ENCODE data around the gene COL23A1. TPM values are rescaled to one million over a fixed set of nuclear protein-coding genes. Genes with fewer than 3 reads are reported as not detected.

Gene COL23A1
- total and polyA plus RNA-seq, 2 of the 13 experiments (the other 11 are each of a cell fraction or from before 2014, with no cell fraction given), result not detected

DNA sequence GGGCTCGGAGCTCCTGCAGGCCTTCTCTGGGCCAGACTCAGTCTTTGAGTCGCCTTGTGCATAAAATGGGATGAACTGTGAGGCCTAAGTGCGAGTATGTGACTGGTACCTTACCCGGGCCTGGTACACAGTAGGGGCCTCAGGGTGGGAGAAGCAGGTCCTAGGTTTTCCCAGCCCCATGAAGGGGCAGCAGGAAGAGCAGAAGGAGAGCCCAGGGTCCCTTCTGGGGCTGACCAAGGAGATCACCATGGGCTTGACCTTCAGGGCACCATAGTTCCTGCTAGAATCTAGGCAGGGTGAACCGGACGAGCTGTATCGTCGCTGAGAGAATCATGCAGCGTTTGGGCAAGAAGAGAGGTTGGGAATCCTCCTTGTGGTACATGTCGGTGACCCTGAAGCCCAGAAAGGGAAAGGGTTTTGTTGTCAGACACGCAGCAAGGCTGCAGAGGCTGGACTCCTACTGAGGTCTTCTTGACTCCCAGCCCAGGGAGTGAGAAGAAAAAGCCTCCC, 357.2 kb downstream of the COL23A1 start (continued):
- TF ChIP-seq RBM39 (IDR thresholded peaks at IDR 0.05; ENCODE audit: low read depth, low read length, poor library complexity, severe bottlenecking), result no peak
- TF ChIP-seq MYNN (CRISPR knock-in tag; IDR thresholded peaks at IDR 0.05; ENCODE audit: low read depth), result no peak
- TF ChIP-seq ZNF788 (CRISPR knock-in tag; IDR thresholded peaks at IDR 0.05; ENCODE audit: borderline replicate concordance), result no peak
- TF ChIP-seq, protein P1, sequence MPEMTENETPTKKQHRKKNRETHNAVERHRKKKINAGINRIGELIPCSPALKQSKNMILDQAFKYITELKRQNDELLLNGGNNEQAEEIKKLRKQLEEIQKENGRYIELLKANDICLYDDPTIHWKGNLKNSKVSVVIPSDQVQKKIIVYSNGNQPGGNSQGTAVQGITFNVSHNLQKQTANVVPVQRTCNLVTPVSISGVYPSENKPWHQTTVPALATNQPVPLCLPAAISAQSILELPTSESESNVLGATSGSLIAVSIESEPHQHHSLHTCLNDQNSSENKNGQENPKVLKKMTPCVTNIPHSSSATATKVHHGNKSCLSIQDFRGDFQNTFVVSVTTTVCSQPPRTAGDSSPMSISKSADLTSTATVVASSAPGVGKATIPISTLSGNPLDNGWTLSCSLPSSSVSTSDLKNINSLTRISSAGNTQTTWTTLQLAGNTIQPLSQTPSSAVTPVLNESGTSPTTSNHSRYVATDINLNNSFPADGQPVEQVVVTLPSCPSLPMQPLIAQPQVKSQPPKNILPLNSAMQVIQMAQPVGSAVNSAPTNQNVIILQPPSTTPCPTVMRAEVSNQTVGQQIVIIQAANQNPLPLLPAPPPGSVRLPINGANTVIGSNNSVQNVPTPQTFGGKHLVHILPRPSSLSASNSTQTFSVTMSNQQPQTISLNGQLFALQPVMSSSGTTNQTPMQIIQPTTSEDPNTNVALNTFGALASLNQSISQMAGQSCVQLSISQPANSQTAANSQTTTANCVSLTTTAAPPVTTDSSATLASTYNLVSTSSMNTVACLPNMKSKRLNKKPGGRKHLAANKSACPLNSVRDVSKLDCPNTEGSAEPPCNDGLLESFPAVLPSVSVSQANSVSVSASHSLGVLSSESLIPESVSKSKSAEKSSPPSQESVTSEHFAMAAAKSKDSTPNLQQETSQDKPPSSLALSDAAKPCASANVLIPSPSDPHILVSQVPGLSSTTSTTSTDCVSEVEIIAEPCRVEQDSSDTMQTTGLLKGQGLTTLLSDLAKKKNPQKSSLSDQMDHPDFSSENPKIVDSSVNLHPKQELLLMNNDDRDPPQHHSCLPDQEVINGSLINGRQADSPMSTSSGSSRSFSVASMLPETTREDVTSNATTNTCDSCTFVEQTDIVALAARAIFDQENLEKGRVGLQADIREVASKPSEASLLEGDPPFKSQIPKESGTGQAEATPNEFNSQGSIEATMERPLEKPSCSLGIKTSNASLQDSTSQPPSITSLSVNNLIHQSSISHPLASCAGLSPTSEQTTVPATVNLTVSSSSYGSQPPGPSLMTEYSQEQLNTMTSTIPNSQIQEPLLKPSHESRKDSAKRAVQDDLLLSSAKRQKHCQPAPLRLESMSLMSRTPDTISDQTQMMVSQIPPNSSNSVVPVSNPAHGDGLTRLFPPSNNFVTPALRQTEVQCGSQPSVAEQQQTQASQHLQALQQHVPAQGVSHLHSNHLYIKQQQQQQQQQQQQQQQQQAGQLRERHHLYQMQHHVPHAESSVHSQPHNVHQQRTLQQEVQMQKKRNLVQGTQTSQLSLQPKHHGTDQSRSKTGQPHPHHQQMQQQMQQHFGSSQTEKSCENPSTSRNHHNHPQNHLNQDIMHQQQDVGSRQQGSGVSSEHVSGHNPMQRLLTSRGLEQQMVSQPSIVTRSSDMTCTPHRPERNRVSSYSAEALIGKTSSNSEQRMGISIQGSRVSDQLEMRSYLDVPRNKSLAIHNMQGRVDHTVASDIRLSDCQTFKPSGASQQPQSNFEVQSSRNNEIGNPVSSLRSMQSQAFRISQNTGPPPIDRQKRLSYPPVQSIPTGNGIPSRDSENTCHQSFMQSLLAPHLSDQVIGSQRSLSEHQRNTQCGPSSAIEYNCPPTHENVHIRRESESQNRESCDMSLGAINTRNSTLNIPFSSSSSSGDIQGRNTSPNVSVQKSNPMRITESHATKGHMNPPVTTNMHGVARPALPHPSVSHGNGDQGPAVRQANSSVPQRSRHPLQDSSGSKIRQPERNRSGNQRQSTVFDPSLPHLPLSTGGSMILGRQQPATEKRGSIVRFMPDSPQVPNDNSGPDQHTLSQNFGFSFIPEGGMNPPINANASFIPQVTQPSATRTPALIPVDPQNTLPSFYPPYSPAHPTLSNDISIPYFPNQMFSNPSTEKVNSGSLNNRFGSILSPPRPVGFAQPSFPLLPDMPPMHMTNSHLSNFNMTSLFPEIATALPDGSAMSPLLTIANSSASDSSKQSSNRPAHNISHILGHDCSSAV (CRISPR knock-in tag; IDR thresholded peaks at IDR 0.05; ENCODE audit: borderline replicate concordance), result no peak
- no peak for TF ChIP-seq ZNF382 (CRISPR knock-in tag; IDR thresholded peaks at IDR 0.05; ENCODE audit: borderline replicate concordance)
- TF ChIP-seq, protein P2, sequence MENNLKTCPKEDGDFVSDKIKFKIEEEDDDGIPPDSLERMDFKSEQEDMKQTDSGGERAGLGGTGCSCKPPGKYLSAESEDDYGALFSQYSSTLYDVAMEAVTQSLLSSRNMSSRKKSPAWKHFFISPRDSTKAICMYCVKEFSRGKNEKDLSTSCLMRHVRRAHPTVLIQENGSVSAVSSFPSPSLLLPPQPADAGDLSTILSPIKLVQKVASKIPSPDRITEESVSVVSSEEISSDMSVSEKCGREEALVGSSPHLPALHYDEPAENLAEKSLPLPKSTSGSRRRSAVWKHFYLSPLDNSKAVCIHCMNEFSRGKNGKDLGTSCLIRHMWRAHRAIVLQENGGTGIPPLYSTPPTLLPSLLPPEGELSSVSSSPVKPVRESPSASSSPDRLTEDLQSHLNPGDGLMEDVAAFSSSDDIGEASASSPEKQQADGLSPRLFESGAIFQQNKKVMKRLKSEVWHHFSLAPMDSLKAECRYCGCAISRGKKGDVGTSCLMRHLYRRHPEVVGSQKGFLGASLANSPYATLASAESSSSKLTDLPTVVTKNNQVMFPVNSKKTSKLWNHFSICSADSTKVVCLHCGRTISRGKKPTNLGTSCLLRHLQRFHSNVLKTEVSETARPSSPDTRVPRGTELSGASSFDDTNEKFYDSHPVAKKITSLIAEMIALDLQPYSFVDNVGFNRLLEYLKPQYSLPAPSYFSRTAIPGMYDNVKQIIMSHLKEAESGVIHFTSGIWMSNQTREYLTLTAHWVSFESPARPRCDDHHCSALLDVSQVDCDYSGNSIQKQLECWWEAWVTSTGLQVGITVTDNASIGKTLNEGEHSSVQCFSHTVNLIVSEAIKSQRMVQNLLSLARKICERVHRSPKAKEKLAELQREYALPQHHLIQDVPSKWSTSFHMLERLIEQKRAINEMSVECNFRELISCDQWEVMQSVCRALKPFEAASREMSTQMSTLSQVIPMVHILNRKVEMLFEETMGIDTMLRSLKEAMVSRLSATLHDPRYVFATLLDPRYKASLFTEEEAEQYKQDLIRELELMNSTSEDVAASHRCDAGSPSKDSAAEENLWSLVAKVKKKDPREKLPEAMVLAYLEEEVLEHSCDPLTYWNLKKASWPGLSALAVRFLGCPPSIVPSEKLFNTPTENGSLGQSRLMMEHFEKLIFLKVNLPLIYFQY (CRISPR knock-in tag; IDR thresholded peaks at IDR 0.05; ENCODE audit: borderline replicate concordance), result no peak
- no peak for TF ChIP-seq TBX3 (IDR thresholded peaks at IDR 0.05; ENCODE audit: borderline replicate concordance)
- TF ChIP-seq NONO (IDR thresholded peaks at IDR 0.05), result no peak
- TF ChIP-seq NONO (CRISPR knock-in tag; conservative IDR thresholded peaks at IDR 0.05), result no peak
- TF ChIP-seq ZNF230 (CRISPR knock-in tag; IDR thresholded peaks at IDR 0.05), result no peak
- TF ChIP-seq REXO4 (CRISPR knock-in tag; IDR thresholded peaks at IDR 0.05; ENCODE audit: borderline replicate concordance), result no peak
- no peak for TF ChIP-seq ZNF225 (CRISPR knock-in tag; IDR thresholded peaks at IDR 0.05)
- TF ChIP-seq ZNF564 (CRISPR knock-in tag; IDR thresholded peaks at IDR 0.05), result no peak
- TF ChIP-seq, protein P3, sequence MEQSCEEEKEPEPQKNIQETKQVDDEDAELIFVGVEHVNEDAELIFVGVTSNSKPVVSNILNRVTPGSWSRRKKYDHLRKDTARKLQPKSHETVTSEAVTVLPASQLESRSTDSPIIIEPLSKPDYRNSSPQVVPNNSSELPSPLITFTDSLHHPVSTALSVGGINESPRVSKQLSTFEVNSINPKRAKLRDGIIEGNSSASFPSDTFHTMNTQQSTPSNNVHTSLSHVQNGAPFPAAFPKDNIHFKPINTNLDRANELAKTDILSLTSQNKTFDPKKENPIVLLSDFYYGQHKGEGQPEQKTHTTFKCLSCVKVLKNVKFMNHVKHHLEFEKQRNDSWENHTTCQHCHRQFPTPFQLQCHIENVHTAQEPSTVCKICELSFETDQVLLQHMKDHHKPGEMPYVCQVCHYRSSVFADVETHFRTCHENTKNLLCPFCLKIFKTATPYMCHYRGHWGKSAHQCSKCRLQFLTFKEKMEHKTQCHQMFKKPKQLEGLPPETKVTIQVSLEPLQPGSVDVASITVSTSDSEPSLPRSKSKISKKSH (CRISPR knock-in tag; IDR thresholded peaks at IDR 0.05; ENCODE audit: borderline replicate concordance), result no peak
- TF ChIP-seq RBAK (CRISPR knock-in tag; IDR thresholded peaks at IDR 0.05), result no peak
- TF ChIP-seq KAT2B (IDR thresholded peaks at IDR 0.05; ENCODE audit: borderline replicate concordance, low read depth, low read length), result no peak
